Activated naive CD8-positive, alpha-beta T cell (primary cell): ENCODE measurements around the gene MTCL3.

ENCODE experiments used
- H3K27ac Mint-ChIP-seq: one replicate; pipeline ENCODE4 v1.8.0; 2021; ENCODE audit warnings: mixed read lengths
- H3K27me3 Mint-ChIP-seq: one replicate; pipeline ENCODE4 v1.8.0; 2021; ENCODE audit warnings: mixed read lengths
- H3K36me3 Mint-ChIP-seq: one replicate; pipeline ENCODE4 v1.8.0; 2021; ENCODE audit warnings: mixed read lengths
- H3K4me1 Mint-ChIP-seq: one replicate; pipeline ENCODE4 v1.8.0; 2021; ENCODE audit warnings: low read depth, mixed read lengths
- H3K4me3 Mint-ChIP-seq: one replicate; pipeline ENCODE4 v1.8.0; 2021; ENCODE audit warnings: mild to moderate bottlenecking, mixed read lengths
- H3K9me3 Mint-ChIP-seq: one replicate; pipeline ENCODE4 v1.8.0; 2021; ENCODE audit warnings: low read depth, mixed read lengths

Gene MTCL3

DNA sequence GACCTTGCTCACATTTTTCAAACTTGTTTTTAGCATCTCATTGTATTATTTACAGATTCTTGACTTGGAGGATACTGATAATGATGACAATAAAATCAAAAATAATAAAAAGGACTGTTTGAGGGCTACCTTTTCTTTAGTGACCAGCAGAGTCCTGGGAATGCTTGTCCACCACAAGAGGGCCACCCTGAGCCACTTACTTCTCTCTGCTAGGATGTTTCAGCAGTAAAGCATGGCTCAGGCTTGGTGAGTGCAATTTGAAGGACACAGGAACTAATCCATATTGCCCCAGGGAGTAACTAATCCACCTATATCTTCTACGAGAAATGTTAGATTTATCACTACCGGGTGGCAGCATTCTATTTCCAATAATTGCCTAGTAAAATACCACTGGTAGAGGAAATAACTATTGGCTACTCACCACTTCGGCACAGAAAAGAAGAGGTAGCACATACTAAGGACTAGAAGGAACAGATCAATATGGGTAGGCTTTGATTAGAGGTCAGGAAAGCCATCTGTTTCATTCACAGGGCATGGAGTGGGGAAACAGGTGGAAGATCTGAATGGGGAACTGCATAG is 54.2 kb downstream of the MTCL3 start:
- Mint-ChIP-seq H3K36me3 (no peaks in the 10 kb centered on the region), H3K27me3 (peaks cover 2% of the 10 kb centered on the region), H3K27ac (no peak overlapping the region), H3K4me3 (no peak overlapping the region), H3K9me3 (no peaks in the 10 kb centered on the region), H3K4me1 (peaks cover 7% of the 10 kb centered on the region)

- Mint-ChIP-seq H3K27me3 (peaks cover 2% of the 10 kb centered on the region), H3K9me3 (no peaks in the 10 kb centered on the region), H3K4me1 (peaks cover 7% of the 10 kb centered on the region), H3K4me3 (no peak overlapping the region), H3K36me3 (no peaks in the 10 kb centered on the region), H3K27ac (no peak overlapping the region)
These were observed 54.8 kb downstream of the MTCL3 start for GRCh38 chr6:127464161-127464880.

DNA sequence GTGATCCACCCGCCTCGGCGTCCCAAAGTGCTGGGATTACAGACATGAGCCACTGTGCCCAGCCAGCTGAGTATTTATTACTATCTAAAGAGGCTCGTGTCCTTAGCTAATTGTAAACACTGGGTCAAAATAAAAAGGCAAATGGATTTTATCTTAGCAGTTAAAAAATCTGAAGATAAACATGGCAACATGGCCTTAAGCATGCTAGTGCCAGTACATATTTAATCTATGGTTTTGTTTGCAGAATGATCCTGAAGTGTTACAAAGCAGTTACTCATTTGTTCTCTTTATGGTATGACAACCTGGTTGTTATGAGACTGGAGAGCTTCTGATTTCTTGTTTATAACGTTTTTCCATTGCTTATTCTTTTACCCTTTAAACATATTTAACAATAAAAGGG is 56.1 kb downstream of the MTCL3 start:
- no peak overlapping the region for H3K4me3 Mint-ChIP-seq
- no peaks in the 10 kb centered on the region for H3K9me3 Mint-ChIP-seq
- peaks cover 2% of the 10 kb centered on the region for H3K27me3 Mint-ChIP-seq
- H3K27ac Mint-ChIP-seq = no peak overlapping the region
- H3K36me3 Mint-ChIP-seq = no peaks in the 10 kb centered on the region
- H3K4me1 Mint-ChIP-seq = peaks cover 7% of the 10 kb centered on the region

GRCh38 chr6:127462376-127462775 is 56.8 kb downstream of the MTCL3 start:
- no peaks in the 10 kb centered on the region for H3K36me3 Mint-ChIP-seq
- peaks cover 7% of the 10 kb centered on the region for H3K4me1 Mint-ChIP-seq
- H3K9me3 Mint-ChIP-seq = no peaks in the 10 kb centered on the region
- H3K4me3 Mint-ChIP-seq = no peak overlapping the region
- no peak overlapping the region for H3K27ac Mint-ChIP-seq
- H3K27me3 Mint-ChIP-seq = peaks cover 2% of the 10 kb centered on the region

DNA sequence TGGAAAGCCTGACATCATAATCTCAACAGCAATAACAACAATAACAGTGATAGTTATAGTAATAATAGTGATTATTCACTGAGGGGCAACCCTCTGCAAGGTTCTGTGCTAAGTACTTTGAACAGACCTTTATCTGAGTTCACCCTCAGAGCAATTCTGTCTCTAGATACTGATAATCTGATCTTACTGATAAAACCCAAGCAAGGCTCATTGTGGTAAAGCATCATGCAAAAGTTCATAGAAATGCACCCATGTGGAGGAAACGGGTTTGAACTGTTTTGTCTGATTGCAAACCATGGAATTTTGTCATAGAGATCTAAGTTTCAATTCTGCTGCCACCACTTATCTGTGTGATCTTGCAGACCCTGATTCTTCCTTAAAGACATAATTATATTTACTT is 58.7 kb downstream of the MTCL3 start:
- Mint-ChIP-seq H3K9me3 (no peaks in the 10 kb centered on the region), H3K27ac (no peak overlapping the region), H3K4me1 (peaks cover 7% of the 10 kb centered on the region), H3K4me3 (no peak overlapping the region), H3K27me3 (peaks cover 2% of the 10 kb centered on the region), H3K36me3 (no peaks in the 10 kb centered on the region)

DNA sequence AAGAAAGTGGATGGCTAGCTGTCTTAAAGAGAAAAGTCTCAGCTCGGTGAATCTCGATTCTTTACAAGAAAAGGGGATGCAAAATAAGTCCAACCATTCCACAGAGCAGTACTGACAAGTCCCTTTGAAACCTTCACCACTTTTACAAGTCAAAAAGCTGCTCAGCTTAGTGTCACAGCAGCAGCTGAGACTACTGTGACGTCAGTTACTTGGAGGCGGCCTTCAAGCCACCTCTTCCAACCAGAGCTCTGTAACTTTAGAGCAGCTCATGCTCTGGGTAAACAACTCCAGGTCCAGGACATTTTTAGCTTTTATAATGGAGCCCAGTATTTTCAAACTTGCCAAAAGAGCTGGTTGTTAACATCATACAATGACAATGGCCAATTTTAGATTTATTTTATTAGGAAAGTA is 59.9 kb downstream of the MTCL3 start, which contains the start of gene KIAA0408:
KIAA0408 (minus strand) TSS at position 159 of the 411 bp plus-strand sequence. CDS start 5,408 bp downstream, outside the sequence.
- H3K36me3 Mint-ChIP-seq = no peaks in the 10 kb centered on the region
- H3K27me3 Mint-ChIP-seq = no peaks in the 10 kb centered on the region
- no peak within 1 kb of the TSS for H3K4me3 Mint-ChIP-seq
- H3K27ac Mint-ChIP-seq = no peak within 1 kb of the TSS
- no peaks in the 10 kb centered on the region for H3K9me3 Mint-ChIP-seq
- H3K4me1 Mint-ChIP-seq = peaks cover 7% of the 10 kb centered on the region

DNA sequence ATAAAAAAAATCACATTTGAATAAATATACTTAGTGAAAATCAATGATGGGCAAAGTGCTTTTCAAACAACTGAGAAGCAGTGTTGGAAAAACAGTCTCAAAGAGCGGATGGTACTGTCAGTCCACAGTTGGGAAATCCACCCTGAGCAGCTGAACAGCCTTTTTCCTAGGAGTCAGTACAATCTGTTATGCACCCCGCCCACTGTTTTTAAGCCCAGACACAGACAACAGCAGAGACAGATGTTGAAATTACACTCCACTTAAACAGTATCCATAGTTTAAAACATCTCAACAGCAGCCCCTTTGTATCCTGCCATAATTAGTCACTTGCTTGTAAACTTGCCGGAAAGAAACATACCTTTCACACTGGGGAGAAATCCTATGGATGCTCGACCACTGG is 60.3 kb downstream of the MTCL3 start:
- H3K4me1 Mint-ChIP-seq = peaks cover 7% of the 10 kb centered on the region
- no peaks in the 10 kb centered on the region for H3K9me3 Mint-ChIP-seq
- H3K27me3 Mint-ChIP-seq = no peaks in the 10 kb centered on the region
- H3K4me3 Mint-ChIP-seq = no peak overlapping the region
- no peaks in the 10 kb centered on the region for H3K36me3 Mint-ChIP-seq
- H3K27ac Mint-ChIP-seq = no peak overlapping the region

DNA sequence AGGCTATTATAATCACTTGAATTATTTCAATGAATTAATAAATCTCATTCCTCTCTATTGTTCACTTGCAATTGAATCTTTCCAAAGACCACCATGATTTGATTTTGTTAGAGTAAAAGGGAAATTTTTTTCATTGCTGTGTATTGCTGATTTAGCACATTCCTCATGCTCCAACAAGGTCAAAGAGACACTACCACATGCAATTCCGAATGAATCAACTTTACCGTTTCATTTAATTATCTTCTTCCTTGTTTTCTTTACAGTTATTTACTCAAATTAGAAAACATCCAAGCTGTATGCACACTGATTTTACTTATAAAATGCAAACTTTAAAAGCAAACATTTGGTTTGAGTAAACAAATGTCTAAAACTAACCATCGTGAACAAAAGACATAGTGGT is 60.9 kb downstream of the MTCL3 start:
- no peaks in the 10 kb centered on the region for H3K36me3 Mint-ChIP-seq
- no peak overlapping the region for H3K27ac Mint-ChIP-seq
- peaks cover 7% of the 10 kb centered on the region for H3K4me1 Mint-ChIP-seq
- H3K27me3 Mint-ChIP-seq = no peaks in the 10 kb centered on the region
- H3K9me3 Mint-ChIP-seq = no peaks in the 10 kb centered on the region
- no peak overlapping the region for H3K4me3 Mint-ChIP-seq

DNA sequence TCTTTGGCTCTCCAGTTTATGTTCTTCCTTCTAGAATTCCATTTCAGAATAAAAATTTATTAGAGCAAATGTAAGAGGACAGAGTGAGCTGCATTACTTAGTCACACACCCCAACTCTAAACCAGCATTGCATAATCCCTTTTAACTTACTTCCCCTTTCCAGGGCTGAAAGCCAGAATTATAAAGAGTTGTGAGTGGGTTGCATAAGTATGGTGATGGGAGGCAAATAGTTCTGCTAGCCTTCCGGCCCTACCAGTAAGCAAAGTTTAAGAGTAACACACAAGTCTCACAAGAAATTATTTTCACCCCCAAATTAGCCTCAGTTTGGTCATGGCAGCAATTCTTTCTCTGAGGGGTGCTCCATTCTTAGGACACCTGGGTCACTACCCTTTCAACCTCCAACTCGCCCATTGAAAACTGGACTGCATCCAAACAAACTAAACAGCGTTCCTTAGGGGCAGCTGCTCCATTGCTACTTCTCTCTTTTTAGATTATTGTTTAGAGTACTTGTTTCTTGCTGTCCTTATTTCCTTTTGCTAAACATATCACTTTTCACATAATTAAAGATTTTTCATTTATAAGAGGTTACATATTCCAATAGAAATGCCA is 61.6 kb downstream of the MTCL3 start:
- Mint-ChIP-seq H3K27me3 (no peaks in the 10 kb centered on the region), H3K4me3 (no peak overlapping the region), H3K4me1 (peaks cover 7% of the 10 kb centered on the region), H3K9me3 (no peaks in the 10 kb centered on the region), H3K27ac (no peak overlapping the region), H3K36me3 (no peaks in the 10 kb centered on the region)

- Mint-ChIP-seq H3K27ac (no peak overlapping the region), H3K27me3 (no peaks in the 10 kb centered on the region), H3K36me3 (no peaks in the 10 kb centered on the region), H3K4me1 (peaks cover 7% of the 10 kb centered on the region), H3K4me3 (no peak overlapping the region), H3K9me3 (no peaks in the 10 kb centered on the region)
These were observed 62.7 kb downstream of the MTCL3 start for GRCh38 chr6:127456465-127456864.

GRCh38 chr6:127453845-127454619 is 65.1 kb downstream of the MTCL3 start:
- H3K27ac Mint-ChIP-seq = no peak overlapping the region
- H3K36me3 Mint-ChIP-seq = peaks cover under 1% of the 10 kb centered on the region
- H3K4me1 Mint-ChIP-seq = no peaks in the 10 kb centered on the region
- H3K9me3 Mint-ChIP-seq = no peaks in the 10 kb centered on the region
- no peaks in the 10 kb centered on the region for H3K27me3 Mint-ChIP-seq
- H3K4me3 Mint-ChIP-seq = no peak overlapping the region

DNA sequence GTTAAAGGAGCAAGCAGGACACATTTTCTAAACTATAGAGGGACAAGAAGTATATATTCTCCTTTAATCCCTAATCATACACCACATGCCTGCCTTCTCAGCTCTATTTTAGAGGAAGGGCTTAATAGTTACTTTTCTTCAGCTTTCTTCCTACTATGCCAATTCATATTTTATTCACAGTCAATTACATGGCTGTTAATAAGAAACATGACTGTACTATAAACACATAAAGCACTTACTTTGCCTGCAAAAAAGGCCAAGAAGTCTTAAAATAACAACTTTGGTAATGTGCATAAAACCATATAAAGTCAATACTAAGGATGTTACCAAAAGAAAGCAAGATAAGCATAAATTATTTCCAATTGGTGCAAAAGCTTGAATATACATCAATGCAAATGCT is 66.3 kb downstream of the MTCL3 start:
- Mint-ChIP-seq H3K36me3 (peaks cover 2% of the 10 kb centered on the region), H3K4me1 (no peaks in the 10 kb centered on the region), H3K27me3 (no peaks in the 10 kb centered on the region), H3K27ac (no peak overlapping the region), H3K9me3 (no peaks in the 10 kb centered on the region), H3K4me3 (no peak overlapping the region)

GRCh38 chr6:127451388-127451787 is 67.7 kb downstream of the MTCL3 start:
- no peaks in the 10 kb centered on the region for H3K27me3 Mint-ChIP-seq
- no peak overlapping the region for H3K27ac Mint-ChIP-seq

DNA sequence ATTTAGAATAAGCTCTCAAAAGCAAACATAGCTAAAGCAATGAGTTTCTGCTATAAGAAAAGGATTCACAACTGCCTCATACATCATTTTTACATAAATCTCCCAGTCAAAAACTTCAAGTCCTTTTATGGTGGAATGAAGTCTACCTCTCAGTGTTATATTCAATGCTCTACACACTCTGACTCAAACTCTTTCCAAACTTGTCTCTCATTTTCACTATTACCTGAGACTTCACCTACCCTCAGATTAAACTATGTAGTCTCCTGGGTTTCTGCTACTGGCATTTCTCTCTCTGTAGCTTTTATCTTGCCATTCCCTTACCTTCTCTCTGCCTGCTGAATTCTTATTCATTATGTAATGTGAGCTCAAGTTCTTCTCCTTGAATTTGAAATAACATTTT is 71.4 kb downstream of the MTCL3 start:
- H3K9me3 Mint-ChIP-seq = no peaks in the 10 kb centered on the region
- no peak overlapping the region for H3K27ac Mint-ChIP-seq
- no peaks in the 10 kb centered on the region for H3K4me1 Mint-ChIP-seq
- H3K4me3 Mint-ChIP-seq = no peak overlapping the region
- H3K27me3 Mint-ChIP-seq = no peaks in the 10 kb centered on the region
- peaks cover 2% of the 10 kb centered on the region for H3K36me3 Mint-ChIP-seq

More at GRCh38 chr6:127451388-127451787, 67.7 kb downstream of the MTCL3 start:
- Mint-ChIP-seq H3K4me1 (no peaks in the 10 kb centered on the region), H3K4me3 (no peak overlapping the region), H3K36me3 (peaks cover 2% of the 10 kb centered on the region), H3K9me3 (no peaks in the 10 kb centered on the region)

- no peak overlapping the region for H3K27ac Mint-ChIP-seq
- no peaks in the 10 kb centered on the region for H3K9me3 Mint-ChIP-seq
- peaks cover 1% of the 10 kb centered on the region for H3K27me3 Mint-ChIP-seq
- H3K4me3 Mint-ChIP-seq = no peak overlapping the region
- H3K4me1 Mint-ChIP-seq = no peaks in the 10 kb centered on the region
- H3K36me3 Mint-ChIP-seq = peaks cover 2% of the 10 kb centered on the region
These were observed 72.8 kb downstream of the MTCL3 start for GRCh38 chr6:127446356-127446755.
